Astrocyte (in vitro differentiated cells and primary cell): ENCODE data around the gene FER.

ENCODE experiments used
- EZH2 ChIP-seq: IDR thresholded peaks from 2 replicates; pipeline ENCODE4 v1.6.1; 2012; ENCODE audit warnings: mild to moderate bottlenecking, low read length, inconsistent platforms; ENCODE audit not compliant: insufficient read depth
- TF ChIP-seq, protein P1 (sequence below): IDR thresholded peaks from 2 replicates; pipeline ENCODE4 v1.5.1; 2011; ENCODE audit warnings: low read depth, mild to moderate bottlenecking, inconsistent platforms, low read length, moderate library complexity; ENCODE audit not compliant: insufficient read depth

DNA sequence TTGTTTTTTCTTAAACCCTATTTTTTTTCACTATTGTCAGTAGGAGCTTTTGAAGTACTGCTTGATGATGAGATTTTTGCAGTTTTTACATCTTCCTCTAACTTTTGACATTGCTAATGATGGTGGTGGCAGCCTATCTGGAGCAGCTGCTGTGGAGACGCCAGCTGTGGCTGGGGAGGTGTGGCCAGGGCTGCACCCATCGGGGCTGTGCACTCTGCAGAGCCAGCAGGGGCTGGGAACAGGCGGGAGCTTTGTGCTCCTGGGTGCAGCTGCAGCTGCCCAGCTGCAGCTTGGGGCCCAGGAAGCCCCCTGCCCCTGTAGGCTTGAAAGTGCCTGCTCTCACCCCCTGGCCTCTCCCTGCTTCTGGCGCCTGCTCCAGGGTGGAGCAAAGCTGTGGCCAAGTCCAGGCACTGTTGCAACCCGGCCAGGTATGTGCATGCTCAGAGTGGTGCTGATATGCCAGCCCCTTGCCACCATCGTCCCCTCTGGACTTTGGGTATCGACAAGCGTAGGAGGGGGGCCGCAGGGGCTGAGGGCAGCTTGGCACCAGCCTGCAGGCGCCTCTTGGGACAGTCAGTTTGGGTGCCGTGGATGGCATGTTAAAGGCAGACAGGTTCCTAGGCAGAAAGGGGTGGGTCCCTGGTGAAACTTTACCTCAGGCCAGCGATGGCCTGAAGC is 39.2 kb downstream of the FER start:
- TF ChIP-seq, protein P1, sequence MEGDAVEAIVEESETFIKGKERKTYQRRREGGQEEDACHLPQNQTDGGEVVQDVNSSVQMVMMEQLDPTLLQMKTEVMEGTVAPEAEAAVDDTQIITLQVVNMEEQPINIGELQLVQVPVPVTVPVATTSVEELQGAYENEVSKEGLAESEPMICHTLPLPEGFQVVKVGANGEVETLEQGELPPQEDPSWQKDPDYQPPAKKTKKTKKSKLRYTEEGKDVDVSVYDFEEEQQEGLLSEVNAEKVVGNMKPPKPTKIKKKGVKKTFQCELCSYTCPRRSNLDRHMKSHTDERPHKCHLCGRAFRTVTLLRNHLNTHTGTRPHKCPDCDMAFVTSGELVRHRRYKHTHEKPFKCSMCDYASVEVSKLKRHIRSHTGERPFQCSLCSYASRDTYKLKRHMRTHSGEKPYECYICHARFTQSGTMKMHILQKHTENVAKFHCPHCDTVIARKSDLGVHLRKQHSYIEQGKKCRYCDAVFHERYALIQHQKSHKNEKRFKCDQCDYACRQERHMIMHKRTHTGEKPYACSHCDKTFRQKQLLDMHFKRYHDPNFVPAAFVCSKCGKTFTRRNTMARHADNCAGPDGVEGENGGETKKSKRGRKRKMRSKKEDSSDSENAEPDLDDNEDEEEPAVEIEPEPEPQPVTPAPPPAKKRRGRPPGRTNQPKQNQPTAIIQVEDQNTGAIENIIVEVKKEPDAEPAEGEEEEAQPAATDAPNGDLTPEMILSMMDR: no peak
- TF ChIP-seq EZH2: no peak
